Activated B cell treated with CpG ODN at 0.5 μM for 24 hours (primary cell): ENCODE measurements around the gene SHISA9. TPM values are rescaled to one million over a fixed set of nuclear protein-coding genes. Genes with fewer than 3 reads are reported as not detected.

Experiments used
- ATAC-seq: fragments of 200-7000 bp; cut with Tn5 transposase; one replicate; pipeline ENCODE4 v1.10.0; 2021; ENCODE audit warnings: low read depth, mild to moderate bottlenecking, moderate library complexity
- CTCF ChIA-PET: fragments of 350-600 bp; sonication (Branson Sonifier 250); formaldehyde crosslinking; loops from one replicate; lab custom pipeline; 2021; ENCODE audit warnings: antibody characterized with exemption; lab: Charles Lee
- POLR2A ChIA-PET: fragments of 350-600 bp; sonication (Branson Sonifier 250); formaldehyde crosslinking; loops from one replicate; lab custom pipeline; 2021; ENCODE audit warnings: antibody characterized with exemption; lab: Charles Lee
- DNase-seq: peaks from one replicate; pipeline ENCODE4 v3.0.0; 2022
- H3K27ac Mint-ChIP-seq: one replicate; pipeline ENCODE4 v1.8.0; 2020; ENCODE audit warnings: mixed read lengths
- H3K27me3 Mint-ChIP-seq: one replicate; pipeline ENCODE4 v1.8.0; 2021; ENCODE audit warnings: mixed read lengths
- H3K36me3 Mint-ChIP-seq: one replicate; pipeline ENCODE4 v1.8.0; 2021; ENCODE audit warnings: low read depth, mixed read lengths
- H3K4me1 Mint-ChIP-seq: one replicate; pipeline ENCODE4 v1.8.0; 2021; ENCODE audit warnings: mixed read lengths
- H3K4me3 Mint-ChIP-seq: one replicate; pipeline ENCODE4 v1.8.0; 2020; ENCODE audit warnings: mild to moderate bottlenecking, mixed read lengths
- H3K9me3 Mint-ChIP-seq: one replicate; pipeline ENCODE4 v1.8.0; 2020; ENCODE audit warnings: mixed read lengths
- CTCF ChIP-seq: fragments of 200-600 bp; IDR thresholded peaks from one replicate; pipeline ENCODE4 v1.8.0; 2022; ENCODE audit warnings: antibody characterized with exemption, mild to moderate bottlenecking
- intact Hi-C: fragments of 100-400 bp; cut with micrococcal nuclease; formaldehyde crosslinking; loops from one replicate; pipeline ENCODE4 v1.15.1; 2024
- total RNA-seq: library from RNA; stranded (reverse); gene quantifications from 2 replicates; pipeline ENCODE4 v1.2.3, GENCODE V29; 2022

Gene SHISA9
- total RNA-seq, 1 donor from 2014 or later: 0.07 TPM

GRCh38 chr16:12881740-12882139, 19.7 kb upstream of the SHISA9 start:
- ChIA-PET POLR2A (no interaction called here), CTCF (no interaction called here)
- no peak for TF ChIP-seq CTCF
- H3K27me3 Mint-ChIP-seq: peaks cover 7% of the 10 kb centered on the region
- H3K9me3 Mint-ChIP-seq: peaks cover 2% of the 10 kb centered on the region
- no peaks in the 10 kb centered on the region for H3K4me1 Mint-ChIP-seq
- ATAC-seq (no peak), DNase-seq (no peak)
- H3K27ac Mint-ChIP-seq: no peak overlapping the region
- no peak overlapping the region for H3K4me3 Mint-ChIP-seq
- no peaks in the 10 kb centered on the region for H3K36me3 Mint-ChIP-seq
- intact Hi-C loops: no loop called here

- intact Hi-C loops: no loop called here
- H3K4me3 Mint-ChIP-seq: no peak overlapping the region
- TF ChIP-seq CTCF: no peak
- H3K36me3 Mint-ChIP-seq: no peaks in the 10 kb centered on the region
- POLR2A ChIA-PET: no interaction called here
- ATAC-seq (no peak), DNase-seq (no peak)
- no peaks in the 10 kb centered on the region for H3K4me1 Mint-ChIP-seq
- peaks cover 10% of the 10 kb centered on the region for H3K27me3 Mint-ChIP-seq
- peaks cover 2% of the 10 kb centered on the region for H3K9me3 Mint-ChIP-seq
- no peak overlapping the region for H3K27ac Mint-ChIP-seq
- CTCF ChIA-PET: no interaction called here
Measured at GRCh38 chr16:12885742-12886141, 15.7 kb upstream of the SHISA9 start.

GRCh38 chr16:12891836-12892235, 9.6 kb upstream of the SHISA9 start:
- Mint-ChIP-seq H3K27ac (no peak overlapping the region), H3K4me1 (no peaks in the 10 kb centered on the region), H3K36me3 (no peaks in the 10 kb centered on the region), H3K9me3 (no peaks in the 10 kb centered on the region), H3K27me3 (peaks cover 15% of the 10 kb centered on the region), H3K4me3 (no peak overlapping the region)
- ChIA-PET POLR2A (no interaction called here), CTCF (no interaction called here)
- intact Hi-C loops: no loop called here
- ATAC-seq (no peak), DNase-seq (no peak)
- TF ChIP-seq CTCF: no peak

- H3K36me3 Mint-ChIP-seq: no peaks in the 10 kb centered on the region
- no peak overlapping the region for H3K27ac Mint-ChIP-seq
- ChIA-PET POLR2A (no interaction called here), CTCF (no interaction called here)
- ATAC-seq: no peak
- no peak for TF ChIP-seq CTCF
- intact Hi-C loops: no loop called here
- H3K4me1 Mint-ChIP-seq: no peaks in the 10 kb centered on the region
- no peak for DNase-seq
- H3K27me3 Mint-ChIP-seq: peaks cover 17% of the 10 kb centered on the region
- no peak overlapping the region for H3K4me3 Mint-ChIP-seq
- H3K9me3 Mint-ChIP-seq: no peaks in the 10 kb centered on the region
Measured at GRCh38 chr16:12893050-12893750, 8.2 kb upstream of the SHISA9 start.

GRCh38 chr16:12896562-12896961, 4.8 kb upstream of the SHISA9 start:
- Mint-ChIP-seq H3K4me3 (no peak overlapping the region), H3K4me1 (peaks cover 1% of the 10 kb centered on the region), H3K27me3 (peaks cover 38% of the 10 kb centered on the region), H3K9me3 (no peaks in the 10 kb centered on the region), H3K27ac (no peak overlapping the region), H3K36me3 (no peaks in the 10 kb centered on the region)
- POLR2A ChIA-PET: no interaction called here
- DNase-seq (no peak), ATAC-seq (no peak)
- intact Hi-C loops: loop anchor here (1.0 kb wide), 1 partner anchor 558 kb away; no protein-coding TSS in a partner anchor
- TF ChIP-seq CTCF: no peak
- CTCF ChIA-PET: no interaction called here
